H9 (cell line): ENCODE data around the gene PLEKHF1. TPM values are rescaled to one million over a fixed set of nuclear protein-coding genes. Genes with fewer than 3 reads are reported as not detected.

Experiments used
- DNase-seq: peaks from one replicate; pipeline ENCODE4 v3.0.0-alpha.2; 2017
- H2AFZ ChIP-seq: one replicate; pipeline ENCODE4 v1.6.1; 2013; ENCODE audit warnings: mild to moderate bottlenecking, low read length, control low read depth, moderate library complexity
- H2AK5ac ChIP-seq: 2 replicates; pipeline ENCODE4 v1.6.1; 2013; ENCODE audit warnings: low read length, control low read depth, mixed read lengths; ENCODE audit not compliant: insufficient read length
- H2BK120ac ChIP-seq: one replicate; pipeline ENCODE4 v1.6.1; 2013; ENCODE audit warnings: low read depth, mild to moderate bottlenecking, low read length, control low read depth, inconsistent platforms; ENCODE audit not compliant: poor library complexity, severe bottlenecking
- H2BK12ac ChIP-seq: 2 replicates; pipeline ENCODE4 v1.6.1; 2013; ENCODE audit warnings: low read length, control low read depth, mixed read lengths, low read depth; ENCODE audit not compliant: insufficient read length
- H2BK15ac ChIP-seq: 2 replicates; pipeline ENCODE4 v1.6.1; 2013; ENCODE audit warnings: low read depth, low read length, control low read depth
- H2BK20ac ChIP-seq: one replicate; pipeline ENCODE4 v1.6.1; 2013; ENCODE audit warnings: low read depth, mild to moderate bottlenecking, low read length, control low read depth, inconsistent platforms; ENCODE audit not compliant: poor library complexity, severe bottlenecking
- H2BK5ac ChIP-seq: 2 replicates; pipeline ENCODE4 v1.6.1; 2013; ENCODE audit warnings: low read length, control low read depth, mixed read lengths; ENCODE audit not compliant: insufficient read length
- H3K14ac ChIP-seq: 2 replicates; pipeline ENCODE4 v1.6.1; 2013; ENCODE audit warnings: low read length, control low read depth; ENCODE audit not compliant: insufficient read depth
- H3K18ac ChIP-seq: 2 replicates; pipeline ENCODE4 v1.6.1; 2013; ENCODE audit warnings: low read depth, mild to moderate bottlenecking, mixed read lengths, low read length, control low read depth; ENCODE audit not compliant: insufficient read length
- H3K23ac ChIP-seq: 2 replicates; pipeline ENCODE4 v1.6.1; 2013; ENCODE audit warnings: low read length, control low read depth, mixed read lengths, low read depth; ENCODE audit not compliant: insufficient read length
- H3K23me2 ChIP-seq: 2 replicates; pipeline ENCODE4 v1.6.1; 2013; ENCODE audit warnings: low read depth, mild to moderate bottlenecking, mixed read lengths, low read length, control low read depth; ENCODE audit not compliant: insufficient read length, poor library complexity, severe bottlenecking
- H3K27ac ChIP-seq: 2 replicates; pipeline ENCODE4 v1.5.1; 2013; ENCODE audit warnings: low read length, control low read depth, mixed read lengths, low read depth; ENCODE audit not compliant: insufficient read length
- H3K27me3 ChIP-seq: 2 replicates; pipeline ENCODE4 v1.6.1; 2013; ENCODE audit warnings: low read length, control low read depth, inconsistent platforms; ENCODE audit not compliant: insufficient read depth
- H3K4ac ChIP-seq: 2 replicates; pipeline ENCODE4 v1.6.1; 2013; ENCODE audit warnings: low read depth, mild to moderate bottlenecking, control low read depth, inconsistent platforms, low read length, moderate library complexity
- H3K4me1 ChIP-seq: 2 replicates; pipeline ENCODE4 v1.6.1; 2013; ENCODE audit warnings: low read length, control low read depth, inconsistent platforms; ENCODE audit not compliant: insufficient read depth
- H3K4me2 ChIP-seq: 2 replicates; pipeline ENCODE4 v1.6.1; 2013; ENCODE audit warnings: low read length, control low read depth, mixed read lengths; ENCODE audit not compliant: insufficient read length, insufficient read depth
- H3K56ac ChIP-seq: 2 replicates; pipeline ENCODE4 v1.6.1; 2013; ENCODE audit warnings: low read depth, mild to moderate bottlenecking, mixed read lengths, low read length, control low read depth; ENCODE audit not compliant: insufficient read length
- H3K79me1 ChIP-seq: 2 replicates; pipeline ENCODE4 v1.6.1; 2013; ENCODE audit warnings: low read depth, mild to moderate bottlenecking, moderate library complexity, low read length, control low read depth, inconsistent platforms; ENCODE audit not compliant: insufficient read depth, poor library complexity, severe bottlenecking
- H3K79me2 ChIP-seq: 2 replicates; pipeline ENCODE4 v1.6.1; 2013; ENCODE audit warnings: low read length, control low read depth, inconsistent platforms; ENCODE audit not compliant: insufficient read depth
- H3K9ac ChIP-seq: 2 replicates; pipeline ENCODE4 v1.6.1; 2013; ENCODE audit warnings: low read length, control low read depth, mixed read lengths; ENCODE audit not compliant: insufficient read length; ENCODE audit errors: extremely low read depth
- H3K9me3 ChIP-seq: one replicate; pipeline ENCODE4 v1.6.1; 2013; ENCODE audit warnings: low read depth, low read length, inconsistent platforms; ENCODE audit not compliant: control insufficient read depth
- H3T11ph ChIP-seq: one replicate; pipeline ENCODE4 v1.6.1; 2013; ENCODE audit warnings: mild to moderate bottlenecking, low read length, control low read depth, inconsistent platforms
- H4K20me1 ChIP-seq: one replicate; pipeline ENCODE4 v1.6.1; 2013; ENCODE audit not compliant: control insufficient read depth, insufficient read length, insufficient read depth
- H4K5ac ChIP-seq: 2 replicates; pipeline ENCODE4 v1.6.1; 2013; ENCODE audit warnings: low read depth, mild to moderate bottlenecking, mixed read lengths, low read length, control low read depth; ENCODE audit not compliant: insufficient read length
- H4K8ac ChIP-seq: replicated peaks from 2 replicates; pipeline ENCODE4 v1.6.1; 2013; ENCODE audit warnings: low read length, control low read depth, mixed read lengths, low read depth; ENCODE audit not compliant: insufficient read length
- H4K91ac ChIP-seq: 2 replicates; pipeline ENCODE4 v1.6.1; 2013; ENCODE audit warnings: low read depth, mild to moderate bottlenecking, moderate library complexity, mixed read lengths, low read length, control low read depth; ENCODE audit not compliant: insufficient read length
- H3K27ac Mint-ChIP-seq, 3 experiments: 2 replicates in 2 of 3; 3 replicates in 1 of 3; pipeline ENCODE4 v1.8.0; 2020 to 2021; ENCODE audit warnings: mixed read lengths in 3 of 3, mild to moderate bottlenecking in 1 of 3, moderate library complexity in 1 of 3
- H3K27me3 Mint-ChIP-seq: 2 replicates; pipeline ENCODE4 v1.8.0; 2021; ENCODE audit warnings: low read depth, mild to moderate bottlenecking, moderate library complexity, mixed read lengths
- H3K36me3 Mint-ChIP-seq, 3 experiments: 2 replicates in 2 of 3; 3 replicates in 1 of 3; pipeline ENCODE4 v1.8.0; 2020 to 2021; ENCODE audit warnings: low read depth in 3 of 3, mixed read lengths in 3 of 3; ENCODE audit not compliant: insufficient read depth in 1 of 3
- H3K4me1 Mint-ChIP-seq, 2 experiments: 2 replicates each; pipeline ENCODE4 v1.8.0; 2020; ENCODE audit warnings: mixed read lengths in 2 of 2
- H3K4me3 Mint-ChIP-seq, 2 experiments: 2 replicates in 1 of 2; 3 replicates in 1 of 2; pipeline ENCODE4 v1.8.0; 2020 to 2021; ENCODE audit warnings: mild to moderate bottlenecking in 2 of 2, mixed read lengths in 2 of 2, moderate library complexity in 1 of 2
- H3K9me3 Mint-ChIP-seq, 2 experiments: 2 replicates in 1 of 2; 3 replicates in 1 of 2; pipeline ENCODE4 v1.8.0; 2020; ENCODE audit warnings: mild to moderate bottlenecking in 2 of 2, mixed read lengths in 2 of 2, moderate library complexity in 1 of 2
- CTCF ChIP-seq: fragments of 200-600 bp; sonication (generic); conservative IDR thresholded peaks from 3 replicates; pipeline ENCODE4 v1.8.0; 2021; ENCODE audit warnings: antibody characterized with exemption, mild to moderate bottlenecking
- WGBS: extraction: QIAGEN DNeasy Blood & Tissue Kit; methylation state at CpG from one replicate; pipeline ENCODE4 v1.1.7; 2013; ENCODE audit warnings: missing lambda C conversion rate, low lambda C conversion rate, mixed read lengths; ENCODE audit not compliant: insufficient read length; ENCODE audit errors: extremely low coverage; 5-methylcytosine and 5-hydroxymethylcytosine counted together
- total RNA-seq: library from RNA; stranded (reverse); gene quantifications from 2 replicates; pipeline ENCODE4 v1.2.1, GENCODE V29; 2021

Gene PLEKHF1
- total RNA-seq, 1 experiment from 2014 or later = 4.9 TPM

GRCh38 chr19:29690842-29691241 lies 25.6 kb downstream of the PLEKHF1 start:
- H3K4me1 ChIP-seq = peaks cover 2% of the 10 kb centered on the region; the same call in 1 of the 2 replicates
- H2AFZ ChIP-seq = no peak overlapping the region
- peaks cover 4 to 18% of the 10 kb centered on the region in 2 experiments; a peak in 4 of 5 replicates for H3K9me3 Mint-ChIP-seq
- peak overlapping the region; percentile 37 for H3K14ac ChIP-seq
- H3K27ac Mint-ChIP-seq = peak overlapping the region in 2 of 3 experiments; percentile 35 to 56; a peak in 2 of 7 replicates
- no peaks in the 10 kb centered on the region for H3K79me2 ChIP-seq
- H2BK12ac ChIP-seq = no peak overlapping the region
- no peaks in the 10 kb centered on the region for H4K20me1 ChIP-seq
- no peak overlapping the region for H4K91ac ChIP-seq
- H4K5ac ChIP-seq = no peak overlapping the region
- H2BK15ac ChIP-seq = no peak overlapping the region
- H2BK5ac ChIP-seq = no peak overlapping the region
- no peak overlapping the region for H3K27ac ChIP-seq
- no peak overlapping the region for H3K4ac ChIP-seq
- no peak overlapping the region for H3K9ac ChIP-seq
- no peak overlapping the region for H2AK5ac ChIP-seq
- peaks cover 0 to 4% (median 4%) of the 10 kb centered on the region in 3 experiments; a peak in 3 of 7 replicates for H3K36me3 Mint-ChIP-seq
- H2BK20ac ChIP-seq = no peak overlapping the region
- H3K79me1 ChIP-seq = no peaks in the 10 kb centered on the region
- H3K27me3 ChIP-seq = no peaks in the 10 kb centered on the region
- peak; percentile 74 for DNase-seq
- no peak overlapping the region for H3K56ac ChIP-seq
- no peaks in the 10 kb centered on the region for H3K9me3 ChIP-seq
- H3K23ac ChIP-seq = no peak overlapping the region
- peak; percentile 74 for TF ChIP-seq CTCF
- no CpG with 5 or more reads among the region's 2 CpGs for WGBS
- peaks cover 8 to 12% of the 10 kb centered on the region in 2 experiments for H3K4me1 Mint-ChIP-seq
- H3K4me3 Mint-ChIP-seq = no peak overlapping the region
- no peak overlapping the region for H3K18ac ChIP-seq
- no peak overlapping the region for H2BK120ac ChIP-seq
- H4K8ac ChIP-seq = no peak overlapping the region
- peaks cover 1% of the 10 kb centered on the region; the same call in 1 of the 2 replicates for H3K27me3 Mint-ChIP-seq
- H3K4me2 ChIP-seq = no peak overlapping the region
- no peaks in the 10 kb centered on the region for H3K23me2 ChIP-seq
- H3T11ph ChIP-seq = no peak overlapping the region
